Epithelial cell of esophagus (primary cell): ENCODE measurements around the gene CLCN7.

Source experiments
- DNase-seq: peaks from one replicate; pipeline ENCODE4 v3.0.0; 2010; ENCODE audit warnings: low read depth
- H3K4me3 ChIP-seq: 2 replicates; pipeline ENCODE4 v1.5.1; 2011; ENCODE audit warnings: mild to moderate bottlenecking, low read length, control low read depth
- CTCF ChIP-seq: IDR thresholded peaks from 2 replicates; pipeline ENCODE4 v1.5.1; 2011; ENCODE audit warnings: low read depth, mild to moderate bottlenecking, low read length, control low read depth, inconsistent platforms; ENCODE audit not compliant: insufficient read depth; ENCODE audit errors: missing control alignments

The CLCN7 gene

GRCh38 chr16:1397779-1398178 is 77.0 kb downstream of the CLCN7 start:
- no peak for DNase-seq
- H3K4me3 ChIP-seq: no peak overlapping the region
- no peak for TF ChIP-seq CTCF

GRCh38 chr16:1395444-1396031 is 79.3 kb downstream of the CLCN7 start:
- DNase-seq: no peak
- TF ChIP-seq CTCF: no peak
- H3K4me3 ChIP-seq: no peak overlapping the region
